HepG2 (cell line): ENCODE measurements around the gene SHOX. TPM values are rescaled to one million over a fixed set of nuclear protein-coding genes. Genes with fewer than 3 reads are reported as not detected.

ENCODE experiments used
- ATAC-seq: fragments of 200-7000 bp; cut with Tn5 transposase; 3 replicates; pipeline ENCODE4 v1.9.1; 2020; ENCODE audit warnings: mild to moderate bottlenecking, moderate library complexity
- BruUV-seq: library from RNA; stranded (reverse); fragments of 400-500 nt; replicated peaks from 2 replicates; lab custom pipeline; 2021; lab: Mats Ljungman, UMichigan
- CTCF ChIA-PET: fragments of 300-600 bp; formaldehyde crosslinking; extraction: SDS; loops from one replicate; lab custom pipeline; 2021; ENCODE audit warnings: low total read pairs, inconsistent platforms, low intra/inter-chr PET ratio; lab: Yijun Ruan, JAX
- POLR2A ChIA-PET: fragments of 350-600 bp; sonication (Branson Sonifier 250); formaldehyde crosslinking; loops from one replicate; lab custom pipeline; 2020; ENCODE audit warnings: antibody characterized with exemption, inconsistent platforms; lab: Yijun Ruan, JAX
- DNase-seq: peaks from one replicate; pipeline ENCODE4 v3.0.0-alpha.2; 2015; ENCODE audit warnings: low spot score
- FAIRE-seq: peaks from 3 replicates; lab custom pipeline; 2011; peaks lifted over from hg19 to GRCh38; lab: Jason Lieb, UNC
- H2AFZ ChIP-seq: one replicate; pipeline ENCODE4 v1.6.1; 2011; ENCODE audit warnings: low read length, inconsistent platforms
- H3K27ac ChIP-seq: fragments of 300-600 bp; 3 replicates; pipeline ENCODE4 v1.8.0; 2011; ENCODE audit warnings: mixed run types, mild to moderate bottlenecking, mixed read lengths, low read length, inconsistent platforms; ENCODE audit not compliant: insufficient read depth; ENCODE audit errors: extremely low read length
- H3K27me3 ChIP-seq, 2 experiments: fragments of 200-600 bp in 1 of 2; 2 replicates in 1 of 2; 3 replicates in 1 of 2; pipeline versions ENCODE4 v1.6.0 to v1.8.0; 2011; ENCODE audit warnings: low read length in 2 of 2, mild to moderate bottlenecking in 2 of 2, moderate library complexity in 2 of 2, inconsistent platforms in 1 of 2; ENCODE audit not compliant: insufficient read depth in 2 of 2, control insufficient read depth in 1 of 2
- H3K36me3 ChIP-seq, 2 experiments: fragments of 200-600 bp in 1 of 2; replicated peaks in 1 of 2; 2 replicates in 1 of 2; 3 replicates in 1 of 2; pipeline versions ENCODE4 v1.5.1 to v1.8.0; 2011; ENCODE audit warnings: low read length in 2 of 2, inconsistent platforms in 1 of 2; ENCODE audit not compliant: insufficient read depth in 2 of 2, control insufficient read depth in 1 of 2
- H3K4me1 ChIP-seq: 2 replicates; pipeline ENCODE4 v1.5.1; 2012; ENCODE audit warnings: low read length, inconsistent platforms; ENCODE audit not compliant: insufficient read depth
- H3K4me2 ChIP-seq: 2 replicates; pipeline ENCODE4 v1.6.0; 2011; ENCODE audit warnings: low read depth, low read length, inconsistent platforms
- H3K4me3 ChIP-seq, 3 experiments: fragments of 200-600 bp in 1 of 3; sonication (generic), shearing (Covaris generic) in 1 of 3; replicated peaks in 1 of 3; 2 replicates each; pipeline ENCODE4 v1.5.1; 2011 to 2016; ENCODE audit warnings: low read length in 3 of 3, inconsistent platforms in 2 of 3, low read depth in 2 of 3, mild to moderate bottlenecking in 2 of 3, control low read depth in 1 of 3, mixed read lengths in 1 of 3; ENCODE audit not compliant: insufficient read depth in 1 of 3
- H3K79me2 ChIP-seq: one replicate; pipeline ENCODE4 v1.6.1; 2011; ENCODE audit warnings: low read length, inconsistent platforms; ENCODE audit not compliant: insufficient read depth
- H3K9ac ChIP-seq: 2 replicates; pipeline ENCODE4 v1.6.0; 2011; ENCODE audit warnings: mild to moderate bottlenecking, low read depth, low read length, inconsistent platforms; ENCODE audit not compliant: insufficient read depth
- H3K9me3 ChIP-seq: 2 replicates; pipeline ENCODE4 v1.5.1; 2012; ENCODE audit warnings: mild to moderate bottlenecking, low read length
- H4K20me1 ChIP-seq: 2 replicates; pipeline ENCODE4 v1.6.0; 2011; ENCODE audit warnings: inconsistent platforms, mild to moderate bottlenecking, low read length, moderate library complexity; ENCODE audit not compliant: insufficient read depth
- ZUFSP ChIP-seq: sonication (generic); formaldehyde crosslinking; IDR thresholded peaks from 2 replicates; pipeline ENCODE4 v1.9.0; 2021; ENCODE audit warnings: missing genetic modification reagents, mild to moderate bottlenecking, borderline replicate concordance
- WGBS: methylation state at CpG from one replicate; pipeline ENCODE4 v1.1.6; 2017; ENCODE audit warnings: low lambda C conversion rate; 5-methylcytosine and 5-hydroxymethylcytosine counted together
- in situ Hi-C: cut with HindIII; loops from 2 replicates; pipeline ENCODE4 v1.10.0; 2017; ENCODE audit warnings: low pct_unique_long_range_greater_than_20kb; ENCODE audit not compliant: extremely low pct_ligation_motif_present
- intact Hi-C: fragments of 100-400 bp; cut with micrococcal nuclease; formaldehyde crosslinking; loops from one replicate; pipeline ENCODE4 v1.10.0; 2022; ENCODE audit not compliant: unreplicated experiment
- polyA plus RNA-seq, 8 experiments: library from polyadenylated mRNA; depleted of rRNA in 3 of 8; stranded (reverse) in 7 of 8; unstranded in 1 of 8; fragments of >200 nt; fragmentation: Illumina TruSeq in 4 of 8; extraction: Trizol in 4 of 8; gene quantifications; 2 replicates each; pipeline versions ENCODE4 v1.2.1 to v1.2.3, GENCODE V29; 2011 to 2016; ENCODE audit warnings: low read depth in 4 of 8, missing spikeins in 1 of 8, mixed read lengths in 1 of 8; ENCODE audit not compliant: insufficient read depth in 1 of 8
- total RNA-seq, 5 experiments: library from RNA; depleted of rRNA; stranded (reverse); fragments of >200 nt; fragmentation: Illumina TruSeq; extraction: Trizol; gene quantifications; 2 replicates each; pipeline ENCODE4 v1.2.3, GENCODE V29; 2016; ENCODE audit warnings: low read depth in 1 of 5
- TF ChIP-seq, protein P1 (sequence below): sonication (generic); formaldehyde crosslinking; IDR thresholded peaks from 2 replicates; pipeline ENCODE4 v1.4.0; 2020; ENCODE audit warnings: mild to moderate bottlenecking, missing genetic modification reagents

The SHOX gene
- total and polyA plus RNA-seq, 2 of the 13 experiments (the other 11 are each of a cell fraction or from before 2014, with no cell fraction given): not detected

- Histone ChIP-seq H3K79me2 (no peaks in the 10 kb centered on the region), H3K4me3 (no peak overlapping the region), H4K20me1 (no peaks in the 10 kb centered on the region), H3K27ac (no peak overlapping the region), H2AFZ (no peak overlapping the region), H3K4me2 (no peak overlapping the region), H3K4me1 (no peaks in the 10 kb centered on the region), H3K9me3 (no peaks in the 10 kb centered on the region), H3K9ac (no peak overlapping the region), H3K27me3 (peaks cover 3 to 14% of the 10 kb centered on the region in 2 experiments; a peak in 2 of 5 replicates)
- no peak for ATAC-seq
- CTCF ChIA-PET: no interaction called here
- DNase-seq: no peak
- 25% methylated on average over 13 of the region's 19 CpGs for WGBS
- FAIRE-seq: no peak
- no TSS peak for BruUV-seq
- intact Hi-C loops: no loop called here
- no peak for TF ChIP-seq ZUFSP (CRISPR knock-in tag)
- TF ChIP-seq, protein P1, sequence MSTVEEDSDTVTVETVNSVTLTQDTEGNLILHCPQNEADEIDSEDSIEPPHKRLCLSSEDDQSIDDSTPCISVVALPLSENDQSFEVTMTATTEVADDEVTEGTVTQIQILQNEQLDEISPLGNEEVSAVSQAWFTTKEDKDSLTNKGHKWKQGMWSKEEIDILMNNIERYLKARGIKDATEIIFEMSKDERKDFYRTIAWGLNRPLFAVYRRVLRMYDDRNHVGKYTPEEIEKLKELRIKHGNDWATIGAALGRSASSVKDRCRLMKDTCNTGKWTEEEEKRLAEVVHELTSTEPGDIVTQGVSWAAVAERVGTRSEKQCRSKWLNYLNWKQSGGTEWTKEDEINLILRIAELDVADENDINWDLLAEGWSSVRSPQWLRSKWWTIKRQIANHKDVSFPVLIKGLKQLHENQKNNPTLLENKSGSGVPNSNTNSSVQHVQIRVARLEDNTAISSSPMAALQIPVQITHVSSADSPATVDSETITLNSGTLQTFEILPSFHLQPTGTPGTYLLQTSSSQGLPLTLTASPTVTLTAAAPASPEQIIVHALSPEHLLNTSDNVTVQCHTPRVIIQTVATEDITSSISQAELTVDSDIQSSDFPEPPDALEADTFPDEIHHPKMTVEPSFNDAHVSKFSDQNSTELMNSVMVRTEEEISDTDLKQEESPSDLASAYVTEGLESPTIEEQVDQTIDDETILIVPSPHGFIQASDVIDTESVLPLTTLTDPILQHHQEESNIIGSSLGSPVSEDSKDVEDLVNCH (CRISPR knock-in tag): no peak
- TF ChIP-seq, all 625 proteins: peak for 0
- POLR2A ChIA-PET: no interaction called here
- H3K36me3 ChIP-seq: no peaks in the 10 kb centered on the region
- in situ Hi-C loops: no loop called here
These were observed 13.3 kb downstream of the SHOX start for GRCh38 chrX:643911-644303.
